ENCODE data around the gene PLEKHG3.

Gene PLEKHG3

DNA sequence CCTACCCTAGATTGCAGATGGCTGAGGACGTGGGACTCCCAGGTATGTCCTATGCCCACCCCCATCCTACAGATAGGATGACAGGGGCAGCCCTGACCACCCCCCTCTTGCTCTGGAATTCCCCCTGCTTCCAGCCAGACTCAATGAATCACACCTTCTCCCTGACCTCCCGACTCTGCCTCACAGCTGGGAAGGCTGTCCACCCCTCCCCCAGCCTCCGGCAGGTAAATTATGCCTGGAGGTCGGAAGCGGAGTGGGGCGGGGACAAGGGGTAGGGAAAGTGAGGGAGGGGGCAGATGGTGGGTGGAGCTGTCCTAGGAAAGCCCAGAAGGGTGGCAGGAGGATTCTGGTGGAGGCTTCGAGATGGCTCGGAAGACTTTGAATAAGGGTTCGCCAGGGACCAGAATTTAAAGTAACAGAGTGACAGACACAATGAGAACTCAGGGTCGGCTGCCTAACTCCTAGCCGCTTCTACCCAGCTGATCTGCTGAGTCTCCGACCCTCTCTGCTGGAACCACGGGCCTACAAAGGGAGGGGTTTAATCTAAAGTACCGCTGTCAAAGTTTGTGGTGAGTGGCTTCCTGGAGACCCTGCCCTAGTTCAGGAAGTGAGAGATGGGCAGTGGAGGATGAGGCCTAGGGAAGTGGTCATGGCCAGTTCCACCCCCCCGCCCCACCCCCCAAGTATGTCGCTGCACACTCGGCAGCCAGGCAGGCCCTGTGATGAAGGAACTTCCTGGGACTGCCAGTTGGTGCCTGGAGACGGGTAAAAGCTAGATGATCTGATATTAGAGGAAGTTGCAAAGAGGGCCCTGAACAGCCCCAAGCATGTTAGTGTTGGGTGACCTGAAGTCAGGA, 4.2 kb downstream of the PLEKHG3 start:
- DNase-seq: peak in 1 of 2 donors; percentile 51

DNA sequence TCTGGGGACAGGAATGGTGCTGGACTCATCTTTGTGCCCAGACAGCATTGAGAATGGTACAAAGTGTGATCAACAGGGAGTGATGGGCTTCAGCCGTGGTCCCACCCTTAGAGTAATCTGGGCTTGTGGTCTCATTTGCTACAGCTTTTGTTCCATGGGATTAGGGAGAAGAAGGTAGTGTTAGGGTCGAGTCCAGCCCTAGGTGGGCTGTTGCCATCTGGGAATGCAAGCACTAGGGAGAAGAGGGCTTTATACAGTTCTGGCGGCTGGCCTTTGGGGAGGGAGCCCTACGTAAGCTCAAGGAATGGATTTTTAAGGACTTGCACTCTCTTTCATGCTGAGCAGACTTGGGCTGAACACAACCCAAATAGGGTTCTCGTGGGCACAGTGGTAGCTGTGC, 4.9 kb downstream of the PLEKHG3 start:
- no peak for DNase-seq

DNA sequence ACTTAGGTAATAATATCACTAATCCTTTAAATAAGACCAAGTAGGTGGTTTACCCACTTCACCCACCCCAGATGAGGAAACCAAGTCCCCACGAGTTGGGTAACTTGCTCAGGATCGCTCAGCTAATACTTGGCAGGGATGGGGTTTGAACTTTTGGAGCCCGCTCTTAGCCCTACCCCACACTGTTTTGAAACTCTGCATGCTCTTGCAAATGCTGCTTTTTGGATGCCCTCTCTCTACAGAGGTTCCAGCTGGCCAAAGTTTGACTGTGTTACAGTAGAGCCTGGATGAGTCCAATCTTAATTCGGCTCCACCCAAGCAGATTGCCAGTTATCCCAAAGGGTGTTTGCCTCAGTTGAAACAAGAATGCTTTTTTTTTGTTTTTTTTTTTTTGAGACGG, 6.8 kb downstream of the PLEKHG3 start:
- no peak for DNase-seq

DNA sequence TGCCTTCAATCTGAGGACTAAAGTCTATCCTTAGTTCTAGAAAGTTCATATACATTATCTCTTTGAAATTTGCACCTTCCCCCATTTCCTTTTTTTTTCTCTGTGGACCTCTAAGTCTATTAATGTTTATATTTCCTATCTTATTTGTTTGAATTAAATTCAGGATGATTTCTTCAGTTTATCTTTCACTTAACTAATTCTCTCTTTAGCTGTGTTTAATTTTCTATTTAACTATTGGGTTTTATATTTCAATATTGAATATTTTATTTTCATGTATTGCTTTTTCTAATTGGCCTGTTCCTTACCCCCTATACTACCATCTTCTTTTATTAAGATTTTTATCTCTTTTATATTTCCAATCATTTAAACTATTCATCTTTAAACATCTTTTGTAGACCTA, 9.5 kb downstream of the PLEKHG3 start:
- DNase-seq: no peak

DNA sequence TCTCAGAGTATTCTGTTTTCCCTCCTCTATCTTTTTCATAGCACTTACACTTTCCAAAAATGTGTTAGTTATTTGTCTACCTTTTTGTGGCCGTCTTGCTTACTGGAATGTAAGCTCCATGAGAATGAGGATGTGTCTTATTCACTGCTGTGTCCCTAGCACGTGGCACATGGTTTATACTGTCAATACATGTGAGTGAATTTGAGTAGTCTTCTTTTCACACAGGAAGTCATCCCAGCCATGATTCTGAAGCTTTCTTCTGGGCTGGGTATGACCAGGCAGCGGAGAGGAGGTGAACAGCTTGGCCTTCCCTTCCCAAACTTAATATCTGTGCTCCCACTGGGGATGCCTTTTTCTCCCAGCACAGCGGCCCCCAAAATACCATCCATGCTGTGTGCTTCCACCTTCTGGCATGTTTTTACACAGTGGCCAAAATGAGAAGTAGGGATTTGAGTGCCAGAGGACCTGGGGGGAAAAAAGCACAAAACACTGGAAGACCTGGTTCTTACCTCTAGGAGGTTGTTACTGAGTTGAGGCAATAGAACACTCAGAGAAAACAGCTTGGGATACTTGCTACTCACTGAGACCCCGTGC, 10.3 kb downstream of the PLEKHG3 start:
- no peak for DNase-seq

DNA sequence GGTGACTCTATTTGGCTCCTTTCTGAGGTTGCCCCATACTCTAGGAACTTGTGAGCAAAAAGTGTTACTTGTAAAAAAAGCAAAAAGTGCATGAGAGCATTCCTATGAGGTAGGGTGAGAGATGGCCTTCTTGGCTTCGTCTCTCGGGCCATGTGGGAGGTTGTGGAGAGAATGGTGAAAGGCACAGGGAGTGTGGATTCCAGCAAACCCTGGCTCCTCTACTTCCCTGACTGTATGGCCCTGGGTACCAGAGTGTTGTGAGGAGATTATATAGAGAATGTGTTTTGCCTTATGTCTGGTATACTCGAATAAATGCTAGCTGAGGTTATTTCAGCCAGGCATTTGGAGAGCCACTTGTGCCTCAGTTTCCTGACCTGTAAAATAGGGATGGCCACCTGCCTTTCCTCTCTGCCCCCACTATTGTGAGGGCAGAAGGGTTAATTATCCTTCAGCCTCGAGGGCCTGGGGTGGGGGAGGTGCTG, 11.0 kb downstream of the PLEKHG3 start:
- DNase-seq: no peak

DNA sequence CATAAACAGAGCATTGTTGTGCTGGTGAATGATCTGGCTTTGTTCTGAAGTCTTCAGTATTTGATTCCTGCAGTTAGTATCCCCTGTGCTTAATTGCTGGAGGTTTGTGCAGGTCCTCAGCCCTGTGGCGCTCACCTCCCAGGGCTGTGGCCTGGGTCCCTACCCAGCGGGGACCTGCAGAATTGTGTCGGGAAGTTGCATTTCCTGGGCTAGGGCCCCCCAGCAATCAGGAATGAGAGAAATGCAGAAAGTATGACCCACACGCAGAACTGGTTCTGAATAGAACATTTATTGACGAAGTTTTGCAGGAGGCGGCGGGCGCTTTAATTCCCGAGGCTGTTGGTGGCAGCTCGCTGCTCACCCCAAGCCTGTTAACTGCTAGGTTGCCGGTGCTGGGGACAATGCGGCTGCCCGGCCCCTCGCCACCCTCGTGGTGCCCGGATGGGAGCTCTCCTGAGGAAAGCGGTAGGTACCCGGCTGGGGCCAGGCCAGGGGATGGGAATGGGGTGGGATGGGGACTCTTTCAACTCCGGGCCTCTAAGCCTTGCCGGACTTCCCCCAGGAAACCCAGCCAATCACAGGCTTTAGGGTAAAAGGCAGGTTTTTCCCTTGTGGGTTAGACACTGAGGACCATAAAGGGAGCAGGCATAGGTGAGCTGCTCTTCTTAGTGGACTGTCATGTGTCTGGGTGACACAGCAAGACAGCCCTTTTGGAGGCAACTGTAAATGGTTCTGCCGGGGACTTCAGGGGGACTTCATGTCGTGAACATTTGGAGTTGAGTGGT, 11.6 kb downstream of the PLEKHG3 start:
- DNase-seq: no peak

DNA sequence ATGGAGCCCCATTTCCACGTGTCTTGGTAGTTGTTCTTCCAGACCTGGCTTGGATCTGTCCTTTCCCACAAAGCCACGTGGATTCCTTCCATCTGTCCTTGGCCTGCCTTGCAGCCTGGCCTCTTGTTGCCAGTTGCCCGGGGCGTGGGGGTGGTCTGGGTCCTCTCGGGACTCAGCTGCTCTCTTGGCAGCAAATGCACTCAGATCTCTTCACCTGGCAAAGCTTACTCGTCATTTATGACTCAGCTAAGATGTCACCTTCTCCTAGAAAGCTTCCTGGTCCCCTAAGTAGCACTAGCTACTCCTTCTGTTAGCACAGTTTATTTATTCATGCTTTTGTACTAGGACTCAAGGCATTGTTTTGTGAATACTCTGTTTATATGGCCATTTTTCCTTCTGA, 13.6 kb downstream of the PLEKHG3 start:
- DNase-seq: no peak

DNA sequence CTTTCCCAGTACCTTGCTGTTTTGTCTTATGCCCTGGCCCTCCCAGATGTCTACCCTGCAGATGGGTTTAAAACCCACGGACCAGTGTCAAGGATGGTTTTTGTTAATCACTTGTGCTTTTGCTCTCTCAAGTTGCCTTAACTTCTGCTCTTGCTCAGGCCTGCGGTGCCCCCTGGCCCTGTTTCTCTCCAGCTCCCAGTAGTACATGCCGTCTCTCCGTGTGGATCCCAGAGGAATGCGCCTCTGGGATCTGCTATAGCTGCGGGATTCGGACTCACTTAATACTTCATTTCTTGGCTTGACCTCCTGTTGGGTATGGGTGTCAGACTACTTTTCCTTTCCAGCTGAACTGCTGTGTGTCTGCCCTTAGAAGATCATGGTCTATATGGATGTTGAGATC, 14.5 kb downstream of the PLEKHG3 start:
- DNase-seq: no peak

DNA sequence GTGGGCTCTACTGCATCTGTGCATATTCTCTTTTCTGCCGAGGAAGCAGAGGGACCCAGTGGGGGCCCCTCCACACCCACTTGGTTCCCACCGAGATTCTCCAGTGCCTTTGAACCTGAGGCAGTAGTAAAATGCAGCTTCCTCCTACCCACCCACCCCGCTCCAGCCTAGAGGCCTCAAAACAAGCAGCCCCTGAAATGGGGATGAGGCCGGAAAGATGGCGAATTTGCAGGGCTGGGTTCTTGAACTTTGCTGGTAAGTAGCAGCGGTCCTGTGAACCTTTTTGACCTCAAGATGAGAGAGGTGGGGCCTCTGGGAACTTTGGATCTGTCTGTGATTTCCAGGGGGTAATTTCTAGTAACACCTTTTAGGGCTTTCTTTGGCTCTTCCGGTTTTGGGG, 15.4 kb downstream of the PLEKHG3 start:
- DNase-seq: no peak

DNA sequence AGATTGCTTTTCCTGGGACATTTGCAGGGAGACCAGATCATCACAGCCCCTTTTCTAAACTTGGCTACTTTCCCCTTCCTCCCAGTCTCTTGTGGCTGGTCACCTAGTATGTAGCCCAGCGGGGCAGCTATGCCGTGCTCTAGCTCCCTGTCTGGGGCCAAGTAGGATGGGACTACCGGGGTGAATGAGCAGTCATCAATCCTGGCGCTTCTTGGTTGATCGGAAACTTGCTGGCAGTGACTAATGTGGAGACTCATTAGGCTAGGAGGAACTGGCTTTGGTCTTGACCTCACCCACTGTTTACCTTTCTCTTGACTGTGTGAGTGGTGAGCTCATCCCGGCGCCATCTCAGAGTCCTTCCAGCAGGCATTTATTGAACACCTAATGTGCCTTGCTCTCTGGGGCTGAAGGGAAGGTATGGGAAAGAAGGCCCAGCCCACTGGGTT, 15.9 kb downstream of the PLEKHG3 start:
- DNase-seq: no peak

DNA sequence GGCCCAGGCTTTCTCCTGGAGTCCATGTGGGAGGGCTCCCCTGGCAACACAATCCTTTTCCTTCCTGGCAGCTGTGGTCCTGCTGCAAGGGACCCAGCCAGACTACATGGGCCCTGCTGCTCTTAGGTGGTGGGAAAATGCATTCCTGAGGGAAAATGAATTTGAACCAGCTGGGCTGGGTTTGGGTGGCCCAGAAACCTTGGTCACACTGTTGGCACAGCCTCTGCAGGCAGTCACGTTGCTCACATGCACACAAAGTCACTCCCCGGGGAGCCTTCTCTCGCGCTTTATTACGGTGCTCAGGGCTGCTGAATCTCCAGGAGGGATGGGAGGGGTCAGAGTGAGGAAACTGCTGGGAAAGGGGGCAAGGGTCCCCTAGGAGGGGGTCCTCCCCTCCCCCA, 17.2 kb downstream of the PLEKHG3 start:
- no peak for DNase-seq

DNA sequence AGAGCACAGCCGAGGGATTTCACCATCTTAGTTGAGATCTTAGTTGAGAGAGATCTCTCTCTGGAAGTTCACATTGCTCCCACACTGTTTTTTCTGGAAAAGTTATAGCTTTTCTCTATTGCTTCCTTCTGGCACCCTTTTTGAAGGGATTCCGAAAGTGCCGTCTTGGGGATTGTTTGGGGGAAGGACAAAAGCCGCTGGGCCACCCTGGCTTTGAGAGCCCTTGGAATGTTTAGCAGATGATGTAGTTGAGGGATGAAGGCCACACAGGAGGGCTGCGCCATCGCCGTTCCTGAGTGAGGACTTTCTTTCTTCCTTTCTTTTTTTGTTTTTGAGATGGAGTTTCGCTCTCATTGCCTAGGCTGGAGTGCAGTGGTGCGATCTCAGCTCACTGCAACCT, 17.7 kb downstream of the PLEKHG3 start:
- DNase-seq: no peak

DNA sequence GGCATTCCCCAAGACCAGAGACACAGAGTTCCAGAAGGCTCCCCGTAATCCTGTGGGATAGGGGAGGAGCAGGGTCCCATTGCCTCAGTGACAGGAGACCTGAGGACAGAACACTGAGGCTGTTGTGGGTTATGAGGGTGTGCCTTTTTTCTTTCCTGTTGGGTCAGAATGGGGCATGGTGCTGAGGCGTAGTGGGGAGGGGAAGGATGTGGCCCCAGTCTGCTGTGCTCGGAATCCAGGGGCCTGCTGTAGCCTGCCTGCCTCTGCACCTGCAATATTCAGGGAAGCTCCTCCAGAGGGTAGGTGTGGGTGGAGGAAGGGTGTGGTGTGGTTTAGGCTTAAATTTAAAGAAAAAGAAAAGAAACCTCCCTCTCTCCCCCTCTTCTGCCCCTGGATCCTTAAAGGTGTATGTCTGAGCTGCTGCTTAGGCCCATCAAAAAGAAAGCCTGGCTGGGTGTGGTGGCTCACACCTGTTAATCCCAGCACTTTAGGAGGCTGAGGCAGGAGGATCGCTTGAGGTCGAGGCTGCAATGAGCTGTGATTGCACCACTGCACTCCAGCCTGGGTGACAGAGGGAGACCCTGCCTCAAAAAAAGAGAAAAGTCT, 18.7 kb downstream of the PLEKHG3 start:
- DNase-seq: no peak

DNA sequence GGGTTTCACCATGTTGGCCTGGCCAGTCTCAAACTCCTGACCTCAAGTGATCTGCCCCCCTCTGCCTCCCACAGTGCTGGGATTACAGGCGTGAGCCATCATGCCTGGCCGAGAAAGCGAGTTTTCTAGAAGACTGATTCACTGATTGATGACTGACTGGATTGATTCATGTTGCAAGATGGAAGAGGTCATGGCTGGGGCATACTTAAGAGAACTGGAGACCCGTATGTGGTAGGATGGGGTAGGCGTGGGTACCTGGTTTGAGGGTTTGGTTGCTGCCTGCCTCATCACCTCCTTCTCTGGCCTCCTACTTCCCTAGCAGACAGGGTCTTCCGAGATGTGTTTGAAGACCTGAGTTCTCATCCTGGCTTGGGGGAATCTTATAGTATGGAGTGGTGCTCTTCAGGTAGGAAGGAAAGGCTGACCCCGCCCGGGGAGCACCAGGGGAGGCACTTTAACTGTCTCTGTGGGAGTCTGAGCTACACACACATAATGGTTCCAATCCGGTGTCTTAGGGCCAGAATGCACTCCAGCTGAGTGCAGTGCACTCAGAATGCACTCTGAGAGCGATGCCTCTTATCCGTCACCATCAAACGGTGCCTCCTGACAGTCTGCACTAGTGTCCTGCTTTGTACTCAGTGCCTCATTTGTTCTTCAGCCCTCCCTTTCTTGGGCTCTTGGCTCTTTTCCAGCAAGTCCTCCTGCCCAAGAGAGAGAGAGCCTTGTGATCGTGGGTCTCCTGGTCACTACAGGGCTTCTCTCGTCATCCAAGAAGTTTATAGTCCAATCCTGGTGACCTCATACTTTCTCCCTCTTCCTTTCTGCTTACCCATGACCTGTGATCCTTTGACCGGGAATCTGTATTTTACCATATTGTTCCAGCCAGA, 19.7 kb downstream of the PLEKHG3 start:
- no peak for DNase-seq

DNA sequence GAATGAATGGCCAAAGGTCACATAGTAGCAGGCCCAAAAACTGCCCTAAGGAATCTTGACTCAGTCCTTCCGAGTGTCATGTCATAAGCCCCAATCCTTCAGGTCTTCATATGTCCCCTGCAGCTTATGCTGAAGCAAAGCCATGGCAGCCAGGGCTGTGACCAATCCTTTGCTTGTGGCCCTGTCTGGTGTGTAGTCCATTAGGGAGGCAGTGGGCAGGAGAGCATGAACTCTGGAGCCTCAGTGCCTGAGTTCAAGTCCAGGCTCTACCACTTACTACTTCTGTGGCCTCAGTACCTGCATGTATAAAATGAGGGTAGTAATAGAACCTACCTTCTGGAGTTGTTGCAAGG, 20.3 kb downstream of the PLEKHG3 start:
- no peak for DNase-seq

DNA sequence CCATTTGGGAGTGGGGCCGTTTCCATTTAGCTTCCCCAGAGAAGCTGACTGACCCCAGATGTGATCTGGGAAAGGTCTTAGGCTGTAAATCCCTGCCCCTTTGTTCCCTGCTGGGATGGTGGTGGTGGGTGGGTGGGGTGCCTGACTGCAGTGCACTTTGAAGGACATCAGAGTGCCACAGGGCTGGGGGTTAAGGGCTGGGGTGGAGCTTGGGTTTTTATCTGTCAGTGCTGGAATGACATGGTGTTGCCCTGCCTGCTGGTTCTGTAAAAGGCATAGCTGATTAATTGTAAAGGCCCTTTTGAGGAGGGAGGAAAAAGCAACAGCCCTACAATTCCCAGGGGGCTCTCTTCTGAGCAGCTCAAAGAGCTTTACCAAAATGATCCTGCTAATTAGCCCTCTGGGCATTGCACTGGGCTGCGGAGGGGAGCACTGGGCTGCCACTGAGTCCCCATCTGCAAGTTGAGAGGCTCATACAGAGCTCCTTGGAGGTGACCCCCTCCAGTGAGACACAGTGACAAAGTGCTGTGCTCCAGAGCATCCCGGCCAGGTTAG, 21.1 kb downstream of the PLEKHG3 start:
- no peak for DNase-seq

DNA sequence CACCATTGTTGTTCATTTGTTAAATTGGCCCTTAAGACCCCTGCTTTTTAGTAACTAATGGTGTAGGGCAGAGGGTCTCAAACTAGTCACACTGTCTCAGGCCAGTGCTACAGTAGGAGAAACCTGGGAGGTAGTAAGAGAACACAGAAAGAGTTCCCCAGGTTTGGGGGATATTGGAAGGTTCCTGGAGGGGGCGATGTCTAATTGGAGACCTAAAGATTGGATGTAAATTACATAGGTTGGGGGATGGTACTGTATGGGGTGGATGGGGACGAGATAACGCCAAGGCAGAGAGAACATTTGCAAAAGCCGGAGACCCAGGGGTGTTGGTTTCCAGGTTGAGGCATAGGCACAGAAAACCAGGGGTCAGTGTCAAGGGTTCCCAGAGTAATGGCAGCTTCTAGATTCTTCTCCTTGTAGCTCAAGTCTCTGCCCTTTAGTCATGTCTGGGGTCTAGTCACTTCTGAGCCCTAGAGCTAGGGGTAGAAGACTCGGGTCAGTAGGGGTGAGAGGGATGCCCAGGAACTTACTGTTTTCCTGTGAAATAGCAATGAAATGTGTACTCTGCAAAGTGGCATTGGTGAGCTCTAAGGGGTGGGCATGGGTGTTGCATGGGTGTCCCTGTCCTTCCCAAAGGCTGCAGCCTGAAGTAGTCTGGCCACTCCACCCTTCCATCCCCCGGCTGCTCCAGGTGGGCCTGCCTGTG, 21.8 kb downstream of the PLEKHG3 start:
- no peak for DNase-seq

DNA sequence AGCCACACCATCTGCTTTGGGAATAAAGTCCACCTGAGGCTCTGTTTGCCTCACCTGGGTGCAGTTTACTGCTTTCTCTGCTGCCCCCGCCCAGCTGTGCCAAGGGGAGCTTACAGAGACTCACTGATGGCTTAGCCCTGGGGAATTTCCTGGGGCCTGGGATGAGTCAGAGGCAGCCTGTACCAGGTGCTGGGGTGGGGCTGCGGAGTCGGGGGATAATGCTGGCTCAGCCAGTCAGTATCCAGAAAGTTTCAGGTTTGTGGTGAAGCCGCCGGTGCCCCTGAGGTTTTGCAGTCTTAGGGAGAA, 22.3 kb downstream of the PLEKHG3 start:
- no peak for DNase-seq

DNA sequence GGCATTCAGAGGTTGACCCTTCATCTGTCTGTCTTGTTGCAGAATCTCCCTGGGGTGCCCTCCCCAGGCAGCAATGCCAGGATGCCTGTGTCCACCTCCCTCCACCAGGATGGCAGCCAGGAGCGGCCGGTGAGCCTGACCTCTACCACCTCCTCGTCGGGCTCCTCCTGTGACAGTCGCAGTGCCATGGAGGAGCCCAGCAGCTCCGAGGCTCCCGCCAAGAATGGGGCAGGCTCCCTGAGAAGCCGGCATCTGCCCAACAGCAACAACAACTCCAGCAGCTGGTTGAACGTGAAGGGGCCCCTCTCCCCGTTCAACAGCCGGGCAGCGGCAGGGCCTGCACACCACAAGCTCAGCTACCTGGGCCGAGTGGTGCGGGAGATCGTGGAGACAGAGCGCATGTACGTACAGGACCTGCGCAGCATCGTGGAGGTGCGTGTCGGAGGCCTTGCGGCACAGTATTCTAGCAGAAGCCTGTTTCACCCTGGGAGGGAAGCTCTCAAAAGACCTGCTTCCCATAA, 23.4 kb downstream of the PLEKHG3 start:
- no peak for DNase-seq

DNA sequence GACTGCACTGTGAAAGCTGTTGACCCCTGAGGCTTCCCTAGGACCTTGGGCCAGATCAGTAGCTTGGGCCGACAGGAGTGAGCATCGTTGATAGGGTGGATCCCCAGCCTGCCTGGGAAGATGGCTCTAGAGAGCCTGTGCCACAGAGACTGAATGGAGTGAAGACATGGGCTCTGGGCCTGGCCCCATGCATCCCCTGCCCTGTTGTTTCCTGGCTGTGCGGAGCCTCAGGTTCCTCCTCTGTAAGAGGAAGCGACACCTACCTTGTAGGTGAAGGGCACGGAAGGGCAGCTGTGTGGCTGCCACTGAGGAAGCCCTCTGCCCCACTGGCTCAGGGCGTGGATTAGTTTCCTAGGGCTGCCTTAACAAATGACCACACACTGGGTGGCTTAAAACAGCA, 23.9 kb downstream of the PLEKHG3 start:
- no peak for DNase-seq

Data from bone marrow (tissue), 2 donors.